SK-N-SH treated with all-trans-retinoic acid at 6 μM for 48 hours (cell line): ENCODE results near the gene FSD1L.

ENCODE experiments used
- ARNTL ChIP-seq: fragments of 450-650 bp; formaldehyde crosslinking; IDR thresholded peaks from 2 replicates; pipeline ENCODE4 v1.5.0; 2020; ENCODE audit warnings: low read depth, mild to moderate bottlenecking, moderate library complexity, borderline replicate concordance
- BACH2 ChIP-seq: fragments of 250-450 bp; sonication (Bioruptor Pico); IDR thresholded peaks from 2 replicates; pipeline ENCODE4 v1.9.0; 2021; ENCODE audit warnings: mild to moderate bottlenecking, borderline replicate concordance
- CREB5 ChIP-seq: fragments of 250-450 bp; sonication (Bioruptor Pico); IDR thresholded peaks from 2 replicates; pipeline ENCODE4 v1.5.1; 2020; ENCODE audit warnings: low read depth, mild to moderate bottlenecking, moderate library complexity
- CSRNP3 ChIP-seq: fragments of 250-450 bp; sonication (Bioruptor Pico); IDR thresholded peaks from 2 replicates; pipeline ENCODE4 v1.5.1; 2021; ENCODE audit warnings: mild to moderate bottlenecking, moderate library complexity
- ESRRG ChIP-seq: fragments of 250-450 bp; sonication (Bioruptor Pico); IDR thresholded peaks from 2 replicates; pipeline ENCODE4 v1.6.1; 2021; ENCODE audit warnings: mild to moderate bottlenecking
- GLIS3 ChIP-seq: fragments of 250-450 bp; sonication (Bioruptor Pico); IDR thresholded peaks from 2 replicates; pipeline ENCODE4 v1.5.0; 2020; ENCODE audit warnings: mild to moderate bottlenecking, moderate library complexity
- OSR1 ChIP-seq: fragments of 250-450 bp; sonication (Bioruptor Pico); IDR thresholded peaks from 2 replicates; pipeline ENCODE4 v1.8.0; 2022; ENCODE audit warnings: moderate library complexity, mild to moderate bottlenecking, inconsistent platforms
- PATZ1 ChIP-seq: fragments of 250-450 bp; sonication (Bioruptor Pico); IDR thresholded peaks from 2 replicates; pipeline ENCODE4 v1.8.0; 2020; ENCODE audit warnings: mild to moderate bottlenecking, moderate library complexity, borderline replicate concordance
- POU6F1 ChIP-seq: fragments of 250-450 bp; sonication (Bioruptor Pico); IDR thresholded peaks from 2 replicates; pipeline ENCODE4 v1.8.0; 2021; ENCODE audit warnings: low read depth, mild to moderate bottlenecking, moderate library complexity, borderline replicate concordance
- RARB ChIP-seq: fragments of 250-450 bp; sonication (Bioruptor Pico); IDR thresholded peaks from 2 replicates; pipeline ENCODE4 v1.8.0; 2021; ENCODE audit warnings: mild to moderate bottlenecking, moderate library complexity
- TOX ChIP-seq: fragments of 250-450 bp; sonication (Bioruptor Pico); IDR thresholded peaks from 2 replicates; pipeline ENCODE4 v1.8.0; 2021; ENCODE audit warnings: mild to moderate bottlenecking, moderate library complexity, borderline replicate concordance
- ZFP3 ChIP-seq: fragments of 250-450 bp; sonication (Bioruptor Pico); IDR thresholded peaks from 2 replicates; pipeline ENCODE4 v1.5.0; 2020; ENCODE audit warnings: mild to moderate bottlenecking, moderate library complexity

- TF ChIP-seq OSR1 (CRISPR knock-in tag) (no peak), GLIS3 (CRISPR knock-in tag) (no peak), POU6F1 (CRISPR knock-in tag) (no peak), RARB (CRISPR knock-in tag) (no peak), ARNTL (CRISPR knock-in tag) (no peak), PATZ1 (CRISPR knock-in tag) (no peak), CREB5 (CRISPR knock-in tag) (no peak), CSRNP3 (CRISPR knock-in tag) (no peak), TOX (CRISPR knock-in tag) (no peak), ZFP3 (no peak), BACH2 (CRISPR knock-in tag) (no peak), ESRRG (CRISPR knock-in tag) (no peak)
Measured at GRCh38 chr9:105419816-105420597, 27.8 kb upstream of the FSD1L start.
